PFSK-1 (cell line): ENCODE results near the gene ATP5PB.

ENCODE experiments used
- FOXP2 ChIP-seq: optimal IDR thresholded peaks from 2 replicates; pipeline ENCODE3; 2011; ENCODE audit warnings: borderline replicate concordance, control low read depth, inconsistent platforms; ENCODE audit not compliant: insufficient read depth; ENCODE audit errors: extremely low read length, extremely low read depth
- POLR2AphosphoS5 ChIP-seq: IDR thresholded peaks from 2 replicates; pipeline ENCODE4 v1.6.1; 2012; ENCODE audit warnings: low read depth, mild to moderate bottlenecking, control low read depth, low read length, moderate library complexity
- REST ChIP-seq, 2 experiments: IDR thresholded peaks; 2 replicates each; pipeline versions ENCODE4 v1.6.1 to v1.8.0; 2011 to 2012; ENCODE audit warnings: low read depth in 2 of 2, low read length in 2 of 2, control low read depth in 1 of 2, inconsistent platforms in 1 of 2, mild to moderate bottlenecking in 1 of 2, moderate library complexity in 1 of 2; ENCODE audit not compliant: insufficient read depth in 1 of 2
- SIN3A ChIP-seq: IDR thresholded peaks from 2 replicates; pipeline ENCODE4 v1.6.1; 2012; ENCODE audit warnings: mild to moderate bottlenecking, low read length, moderate library complexity, borderline replicate concordance; ENCODE audit not compliant: insufficient read depth
- TAF1 ChIP-seq: IDR thresholded peaks from 2 replicates; pipeline ENCODE4 v1.6.1; 2012; ENCODE audit warnings: low read length, control low read depth, borderline replicate concordance; ENCODE audit not compliant: insufficient read depth

The ATP5PB gene

GRCh38 chr1:111480674-111481073 lies 31.4 kb downstream of the ATP5PB start:
- TF ChIP-seq REST (IDR thresholded peaks at IDR 0.05; ENCODE audit: insufficient read depth in 1 of 2, low read depth in 2 of 2, low read length in 2 of 2) (no peak), TAF1 (no peak), POLR2AphosphoS5 (no peak), SIN3A (no peak), FOXP2 (no peak)

DNA sequence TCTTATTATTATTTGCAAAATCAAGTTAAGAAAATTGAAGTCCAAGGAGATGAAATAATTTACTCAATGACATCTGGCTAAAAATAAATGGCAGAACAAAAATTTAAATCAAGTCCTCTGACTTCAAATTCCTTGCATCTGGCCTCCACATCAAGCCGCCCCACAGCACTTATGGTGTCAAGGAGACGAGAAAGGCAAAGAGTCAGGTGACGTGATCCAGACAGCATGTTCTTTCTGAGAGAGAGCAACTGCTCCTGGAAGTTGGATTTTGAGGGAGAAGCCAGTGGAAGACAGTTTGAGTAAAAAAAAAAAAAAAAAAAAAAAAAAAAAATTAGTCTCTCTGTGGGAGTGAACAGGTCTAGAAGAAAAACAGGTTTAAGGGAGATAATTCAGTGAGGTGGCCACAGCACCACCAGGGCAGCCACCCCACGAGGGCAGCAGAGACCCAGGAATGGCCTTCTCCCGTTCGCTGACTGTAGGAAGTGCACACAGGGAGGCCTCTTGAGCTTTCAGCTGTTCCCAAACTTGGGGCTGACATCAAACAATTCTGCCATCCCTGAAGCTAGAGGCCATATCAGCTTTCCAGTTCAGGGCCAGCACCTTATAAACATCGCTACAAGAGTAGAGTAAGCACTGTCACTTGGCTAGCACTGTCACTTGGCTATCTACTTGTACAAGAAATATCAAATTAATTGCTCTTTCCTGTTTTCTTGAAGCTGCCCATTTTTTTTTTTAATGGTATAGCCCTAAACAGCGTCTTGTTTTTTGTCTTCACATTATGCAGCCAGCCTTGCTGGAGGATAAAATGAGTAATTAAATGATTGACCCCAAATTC lies 32.3 kb downstream of the ATP5PB start:
- no peak for TF ChIP-seq FOXP2
- no peak for TF ChIP-seq POLR2AphosphoS5
- TF ChIP-seq REST (IDR thresholded peaks at IDR 0.05; ENCODE audit: insufficient read depth in 1 of 2, low read depth in 2 of 2, low read length in 2 of 2), result no peak
- TF ChIP-seq SIN3A, result no peak
- TF ChIP-seq TAF1, result no peak

- TF ChIP-seq TAF1 (no peak), FOXP2 (no peak), REST (IDR thresholded peaks at IDR 0.05; ENCODE audit: insufficient read depth in 1 of 2, low read depth in 2 of 2, low read length in 2 of 2) (no peak), SIN3A (no peak), POLR2AphosphoS5 (no peak)
Measured at GRCh38 chr1:111483166-111483565, 33.9 kb downstream of the ATP5PB start.

- TF ChIP-seq TAF1 (no peak), SIN3A (no peak), FOXP2 (no peak), REST (IDR thresholded peaks at IDR 0.05; ENCODE audit: insufficient read depth in 1 of 2, low read depth in 2 of 2, low read length in 2 of 2) (no peak), POLR2AphosphoS5 (no peak)
Measured at GRCh38 chr1:111483876-111484275, 34.6 kb downstream of the ATP5PB start.
